ENCODE data around the gene WFDC13.
A peak's percentile ranks its signal among the peaks of the same experiment; 100 is the strongest.
"Not testable (repeated sequence)": the region's sequence is repeated elsewhere in the genome, so short reads cannot be mapped to it uniquely, and the experiment has no call there.

Gene WFDC13

DNA sequence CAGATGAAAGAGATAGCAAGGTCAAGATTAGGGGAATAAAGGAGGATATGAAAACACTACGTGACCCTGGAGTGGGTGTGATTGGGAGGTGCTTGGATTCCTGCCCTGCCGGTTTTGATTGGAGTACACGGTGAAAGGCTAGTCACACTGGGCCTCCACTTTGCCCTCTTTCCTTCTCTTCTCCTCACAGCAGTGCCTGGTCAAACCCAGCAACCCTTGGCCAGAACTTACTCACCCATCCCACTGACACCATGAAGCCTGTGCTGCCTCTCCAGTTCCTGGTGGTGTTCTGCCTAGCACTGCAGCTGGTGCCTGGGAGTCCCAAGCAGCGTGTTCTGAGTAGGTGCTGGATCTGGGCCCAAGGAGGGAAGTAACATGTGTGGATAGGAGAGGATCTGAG is at the start of gene WFDC13:
Gene WFDC13, plus strand, starts transcription at position 166 of the 400 bp plus-strand sequence. Its CDS starts 86 bp downstream, at position 252.
- no peak for DNase-seq

- DNase-seq = not testable (repeated sequence)
These were observed 44.8 kb upstream of the WFDC13 start for GRCh38 chr20:45657038-45657437.

- no peak for DNase-seq
These were observed 31.7 kb upstream of the WFDC13 start, which contains the start of gene WFDC11 for GRCh38 chr20:45670139-45670538. Gene WFDC11 (minus strand): TSS chr20:45670239. CDS start chr20:45650600, 19,639 bp downstream.

DNA sequence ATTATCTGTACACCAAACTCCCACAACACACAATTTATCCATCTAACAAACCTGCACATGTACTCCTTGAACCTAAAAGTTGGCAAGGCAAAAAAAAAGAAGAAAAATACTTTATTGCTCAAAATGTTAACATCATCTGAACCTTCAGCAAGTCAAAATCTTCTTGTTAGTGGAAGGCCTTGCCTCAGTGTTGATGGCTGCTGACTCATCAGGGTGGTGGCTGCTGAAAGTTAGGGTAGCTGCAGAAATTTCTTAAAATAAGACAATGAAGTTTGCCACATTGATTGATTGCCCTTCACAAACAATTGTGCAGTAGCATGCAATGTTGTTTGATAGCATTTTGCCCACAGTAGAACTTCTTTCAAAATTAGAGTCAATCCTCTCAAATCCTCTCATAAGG is 29.1 kb upstream of the WFDC13 start:
- DNase-seq = no peak

GRCh38 chr20:45679650-45680049 is 22.2 kb upstream of the WFDC13 start:
- DNase-seq = no peak

GRCh38 chr20:45685896-45686295 is 15.9 kb upstream of the WFDC13 start:
- no peak for DNase-seq

- not testable (repeated sequence) for DNase-seq
These were observed 8.5 kb upstream of the WFDC13 start for GRCh38 chr20:45693346-45693745.

GRCh38 chr20:45695496-45695895 is 6.3 kb upstream of the WFDC13 start:
- no peak for DNase-seq

DNA sequence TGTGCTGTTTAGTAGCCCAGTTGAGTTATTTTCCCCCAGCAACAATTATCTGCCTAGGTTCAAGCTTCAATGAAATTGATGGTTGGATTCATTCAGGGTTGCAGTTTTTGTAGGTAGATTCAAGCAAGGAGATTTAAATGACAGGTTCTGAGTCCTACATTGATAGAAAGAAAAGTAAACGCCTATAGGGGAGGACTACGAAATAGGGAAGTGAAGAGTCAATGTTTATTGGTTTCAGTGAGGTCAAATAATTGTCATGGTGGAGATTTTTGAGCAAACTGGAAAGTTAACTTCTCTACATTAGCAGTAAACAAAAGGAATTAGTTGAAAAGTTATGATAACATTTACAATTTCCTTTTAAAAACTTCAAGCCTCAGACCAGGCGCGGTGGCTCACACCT is 734 bp upstream of the WFDC13 start:
- no peak for DNase-seq

GRCh38 chr20:45704969-45705637 is 3.3 kb downstream of the WFDC13 start, which contains the start of gene WFDC10B:
Gene WFDC10B (minus strand): TSS chr20:45705019. CDS start chr20:45685992, 19,027 bp downstream.
- DNase-seq = no peak

DNA sequence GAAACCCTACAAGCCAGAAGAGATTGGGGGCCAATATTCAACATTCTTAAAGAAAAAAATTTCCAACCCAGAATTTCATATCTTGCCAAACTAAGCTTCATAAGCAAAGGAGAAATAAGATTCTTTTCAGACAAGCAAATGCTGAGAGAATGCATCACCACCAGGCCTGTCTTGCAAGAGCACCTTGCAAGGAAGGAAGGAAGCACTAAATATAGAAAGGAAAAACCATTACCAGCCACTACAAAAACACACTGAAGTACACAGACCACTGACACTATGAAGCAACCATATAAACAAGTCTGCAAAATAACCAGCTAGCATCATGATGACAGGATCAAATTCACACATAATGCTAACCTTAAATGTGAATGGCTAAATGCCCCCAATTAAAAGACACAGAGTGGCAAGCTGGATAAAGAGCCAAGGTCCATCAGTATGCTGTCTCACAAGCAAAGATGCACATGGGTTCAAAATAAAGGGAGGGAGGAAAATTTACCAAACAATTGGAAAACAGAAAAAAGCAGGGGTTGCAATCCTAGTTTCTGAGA is 14.4 kb downstream of the WFDC13 start:
- not testable (repeated sequence) for DNase-seq

DNA sequence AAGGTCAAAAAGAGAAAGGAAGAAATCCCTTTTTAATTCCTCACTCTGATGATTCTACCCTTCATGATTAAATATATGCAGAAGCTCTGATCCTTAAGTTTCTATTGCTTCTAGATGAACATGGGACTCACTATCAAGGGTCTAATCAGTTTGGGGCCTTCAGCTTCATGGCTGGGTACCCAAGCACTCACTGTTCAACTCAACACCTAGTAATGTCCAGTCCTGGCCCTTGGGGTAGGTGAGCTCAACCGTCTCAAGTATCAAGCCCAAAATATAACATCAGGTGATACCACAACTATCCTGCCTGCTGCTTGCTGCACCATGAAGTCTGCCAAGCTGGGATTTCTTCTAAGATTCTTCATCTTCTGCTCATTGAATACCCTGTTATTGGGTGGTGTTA is 20.2 kb downstream of the WFDC13 start, which contains the start of gene SPINT4:
Gene SPINT4, plus strand, starts transcription at position 301 of the 400 bp plus-strand sequence. Its CDS starts 21 bp downstream, at position 322.
- no peak for DNase-seq

GRCh38 chr20:45725134-45725533 is 23.3 kb downstream of the WFDC13 start:
- DNase-seq = no peak

DNA sequence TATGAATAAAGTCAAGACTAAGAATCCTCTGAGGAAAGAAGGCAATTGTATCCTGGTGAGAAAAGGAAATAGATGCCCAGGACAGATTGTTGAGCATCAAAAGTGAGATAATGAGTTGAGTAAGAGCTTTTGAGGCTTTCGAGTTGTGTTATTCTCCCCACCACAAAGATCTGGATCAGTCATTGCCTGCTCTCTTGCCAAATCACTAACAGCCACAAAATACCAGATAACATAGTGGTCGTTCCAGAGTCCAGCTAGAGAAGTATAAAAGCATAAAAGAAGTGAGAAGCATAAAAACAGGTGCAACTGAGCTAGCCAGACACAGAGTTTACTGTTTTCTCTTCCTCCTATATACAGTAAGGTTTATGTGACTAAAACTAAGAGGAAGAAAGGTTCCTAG is 25.2 kb downstream of the WFDC13 start:
- DNase-seq = no peak

GRCh38 chr20:45732199-45732598 is 30.4 kb downstream of the WFDC13 start:
- DNase-seq = no peak

DNA sequence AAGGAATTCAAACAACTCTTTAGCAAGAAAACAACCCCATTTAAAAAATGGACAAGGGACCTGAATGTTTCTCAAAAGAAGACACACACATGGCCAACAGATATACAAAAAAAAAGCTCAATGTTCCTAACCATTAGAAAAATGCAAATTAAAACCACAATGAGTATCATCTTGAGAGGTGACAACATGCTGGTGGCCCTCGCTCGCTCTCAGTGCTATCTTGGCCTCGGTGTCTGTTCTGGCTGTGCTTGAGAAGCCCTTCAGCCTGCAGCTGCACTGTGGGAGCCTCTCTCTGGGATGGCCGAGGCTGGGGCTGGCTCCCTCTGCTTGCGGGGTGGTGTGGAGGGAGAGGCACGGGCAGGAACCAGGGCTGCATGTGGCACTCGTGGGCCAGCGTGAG is 33.7 kb downstream of the WFDC13 start:
- DNase-seq = no peak

- DNase-seq = no peak
These were observed 34.1 kb downstream of the WFDC13 start for GRCh38 chr20:45735988-45736387.

GRCh38 chr20:45742596-45742995 is 40.8 kb downstream of the WFDC13 start:
- no peak for DNase-seq

- DNase-seq = no peak
These were observed 43.2 kb downstream of the WFDC13 start for GRCh38 chr20:45745015-45745414.

DNA sequence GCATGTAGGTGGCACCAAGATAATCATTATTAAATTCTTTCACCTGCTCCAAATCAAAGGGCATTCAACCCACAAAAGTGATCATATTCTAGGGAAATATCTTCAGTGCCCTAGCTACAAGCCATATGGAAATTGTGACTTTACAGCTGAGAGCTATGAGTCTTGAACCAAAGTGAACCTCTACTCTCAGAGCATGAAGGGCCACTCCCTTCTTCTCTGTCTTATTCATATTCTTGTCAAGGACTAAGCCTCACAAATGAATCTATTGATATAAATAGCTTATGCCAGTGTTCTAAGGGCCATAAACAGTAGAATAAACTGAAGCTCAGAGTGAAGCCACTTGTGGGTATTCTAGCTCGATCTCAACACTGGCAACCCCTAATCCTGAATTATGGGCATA is 49.9 kb downstream of the WFDC13 start:
- DNase-seq = no peak

GRCh38 chr20:45752746-45753145 is 50.9 kb downstream of the WFDC13 start:
- peak; percentile 36 for DNase-seq

DNA sequence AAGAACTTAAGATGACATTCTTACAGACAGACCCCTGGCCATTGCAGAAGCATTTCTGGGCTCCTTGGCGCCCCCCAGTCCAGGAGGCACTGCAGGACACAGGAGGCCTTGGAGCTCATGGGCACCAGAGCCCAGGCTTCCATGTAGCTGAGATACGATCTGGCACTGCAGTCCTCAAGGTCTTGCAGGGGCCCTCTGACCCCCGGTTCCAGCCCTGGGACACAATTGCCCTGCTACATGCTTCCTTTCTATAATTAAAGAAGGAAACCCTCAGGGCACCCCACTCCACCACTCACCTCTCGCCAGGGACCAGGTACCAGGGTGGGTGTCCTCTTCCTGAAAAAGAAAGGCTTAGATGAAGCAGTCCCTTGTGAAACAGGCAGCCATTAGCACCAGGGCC is 56.3 kb downstream of the WFDC13 start:
- no peak for DNase-seq

All from stimulated activated CD4-positive, alpha-beta T cell treated with anti-CD3 and anti-CD28 coated beads, Interleukin-4, amount 100 ng/mL, for 24 hours (primary cell).